Mucosa of stomach (tissue), 1 donor: ENCODE measurements around the gene ANKLE2.
"Not testable (repeated sequence)": the region's sequence is repeated elsewhere in the genome, so short reads cannot be mapped to it uniquely, and the experiment has no call there.

Source experiments
- H3K27me3 ChIP-seq: one replicate; pipeline ENCODE4 v1.7.0; 2013; ENCODE audit warnings: mild to moderate bottlenecking, low read length; ENCODE audit not compliant: control insufficient read depth, insufficient read depth
- H3K36me3 ChIP-seq: one replicate; pipeline ENCODE4 v1.7.0; 2013; ENCODE audit warnings: low read length; ENCODE audit not compliant: control insufficient read depth, insufficient read depth
- H3K4me1 ChIP-seq: one replicate; pipeline ENCODE4 v1.7.0; 2013; ENCODE audit warnings: mild to moderate bottlenecking, low read length; ENCODE audit not compliant: control insufficient read depth, insufficient read depth
- H3K4me3 ChIP-seq: one replicate; pipeline ENCODE4 v1.7.0; 2013; ENCODE audit warnings: low read length
- H3K9ac ChIP-seq: one replicate; pipeline ENCODE4 v1.7.0; 2013; ENCODE audit warnings: mild to moderate bottlenecking, low read length, moderate library complexity
- H3K9me3 ChIP-seq: one replicate; pipeline ENCODE4 v1.7.0; 2013; ENCODE audit warnings: mild to moderate bottlenecking, low read length, moderate library complexity; ENCODE audit not compliant: control insufficient read depth
- donor health status: Pancreatic carcinoma.

The ANKLE2 gene

DNA sequence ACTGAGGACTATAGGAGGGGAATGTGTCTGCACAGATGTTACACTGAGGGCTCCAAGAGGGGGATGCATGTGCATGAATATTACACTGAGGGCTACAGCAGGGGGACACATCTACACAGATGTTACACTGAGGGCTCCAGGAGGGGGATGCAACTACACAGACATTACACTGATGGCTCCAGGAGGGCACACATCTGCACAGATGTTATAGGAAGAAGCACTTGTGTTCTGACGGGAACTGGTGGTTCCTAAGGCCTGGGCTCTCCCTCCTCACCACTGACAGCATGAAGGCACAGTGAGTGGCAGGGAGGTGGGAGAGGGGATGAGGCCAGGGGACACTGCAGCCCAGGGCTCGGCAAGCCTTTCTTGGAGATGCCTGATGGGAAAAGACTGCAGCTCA, 30.3 kb upstream of the ANKLE2 start:
- H3K36me3 ChIP-seq = peaks cover 18% of the 10 kb centered on the region
- H3K9ac ChIP-seq, H3K27me3 ChIP-seq, H3K4me3 ChIP-seq, H3K9me3 ChIP-seq, H3K4me1 ChIP-seq: not testable (repeated sequence)

DNA sequence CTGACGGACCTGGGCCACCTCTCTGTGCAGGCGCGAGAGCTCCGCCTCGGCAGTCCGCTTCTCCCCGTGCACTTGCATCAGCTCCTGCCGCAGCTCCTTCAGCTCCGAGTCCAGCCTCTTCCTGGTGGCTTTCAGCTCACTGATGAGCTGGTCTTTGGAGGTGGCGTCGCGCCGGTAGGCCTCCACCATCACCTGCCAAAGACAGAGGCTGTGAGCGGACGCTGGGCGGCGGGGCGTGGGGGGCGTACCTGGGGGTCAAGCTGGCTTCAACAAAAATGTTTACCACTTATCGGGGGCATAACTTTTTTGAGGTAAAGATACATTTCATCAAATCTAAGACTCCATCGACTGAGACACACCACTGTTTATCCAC, 27.5 kb upstream of the ANKLE2 start:
- H3K9me3 ChIP-seq = no peaks in the 10 kb centered on the region

DNA sequence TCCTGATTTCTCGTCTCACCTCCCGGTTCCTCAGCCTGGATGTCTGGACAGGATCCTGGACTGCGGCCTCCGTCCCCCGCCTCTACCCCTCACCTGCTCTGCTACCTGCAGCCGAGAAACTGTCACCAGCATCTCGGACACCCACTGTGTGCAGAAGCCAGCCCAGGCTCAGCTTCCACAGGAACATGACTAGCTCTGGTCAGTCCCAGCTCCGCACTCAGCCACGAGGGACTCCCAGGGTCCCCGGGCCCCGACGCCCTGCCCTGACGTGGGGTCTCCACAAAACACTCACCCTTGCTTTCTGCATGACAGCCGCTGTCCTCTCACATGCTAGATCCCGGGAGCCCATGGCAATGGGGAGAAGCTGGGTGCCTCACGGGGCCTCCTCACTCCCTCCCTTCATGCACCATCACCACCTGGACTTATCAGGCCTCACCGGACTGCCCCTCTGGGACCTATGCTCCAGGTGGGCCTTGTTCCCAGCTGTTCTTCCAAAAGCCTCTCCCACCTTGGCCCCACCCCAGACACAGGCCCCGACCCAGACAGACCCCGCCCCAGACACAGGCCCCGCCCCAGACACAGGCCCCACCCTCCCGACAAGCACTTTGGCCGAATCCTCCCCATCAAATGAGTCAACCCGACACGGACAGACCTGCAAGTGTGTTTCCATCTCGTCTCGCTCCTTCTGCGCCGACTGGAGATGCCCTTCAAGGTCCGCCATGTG, 26.9 kb upstream of the ANKLE2 start:
- Histone ChIP-seq H3K4me1 (no peaks in the 10 kb centered on the region), H3K36me3 (peaks cover 7% of the 10 kb centered on the region), H3K9ac (no peak overlapping the region), H3K27me3 (no peaks in the 10 kb centered on the region), H3K4me3 (no peak overlapping the region), H3K9me3 (no peaks in the 10 kb centered on the region)

More for the DNA sequence above, 27.5 kb upstream of the ANKLE2 start:
- Histone ChIP-seq H3K9ac (no peak overlapping the region), H3K4me1 (no peaks in the 10 kb centered on the region), H3K36me3 (peaks cover 7% of the 10 kb centered on the region), H3K4me3 (no peak overlapping the region), H3K27me3 (no peaks in the 10 kb centered on the region)

DNA sequence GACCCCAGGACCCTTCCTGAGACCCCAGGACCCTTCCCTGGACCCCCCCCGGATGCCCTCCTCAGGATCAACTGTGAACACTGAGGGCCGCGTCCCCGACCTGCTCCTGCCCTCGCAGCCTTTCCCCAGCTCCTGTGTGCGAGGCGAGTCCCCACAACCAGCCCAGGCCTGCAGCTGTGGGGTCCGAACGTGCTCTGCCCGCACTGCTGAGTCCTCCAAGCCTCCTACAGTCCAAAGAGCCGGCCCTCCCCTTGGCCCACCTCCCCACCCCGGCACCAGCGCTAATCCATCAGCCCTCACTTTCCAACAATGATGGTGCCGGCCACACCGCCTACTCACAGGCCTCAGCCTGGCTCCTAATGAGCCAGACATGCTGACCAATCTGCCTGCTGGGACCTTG, 26.2 kb upstream of the ANKLE2 start:
- peaks cover 7% of the 10 kb centered on the region for H3K36me3 ChIP-seq

DNA sequence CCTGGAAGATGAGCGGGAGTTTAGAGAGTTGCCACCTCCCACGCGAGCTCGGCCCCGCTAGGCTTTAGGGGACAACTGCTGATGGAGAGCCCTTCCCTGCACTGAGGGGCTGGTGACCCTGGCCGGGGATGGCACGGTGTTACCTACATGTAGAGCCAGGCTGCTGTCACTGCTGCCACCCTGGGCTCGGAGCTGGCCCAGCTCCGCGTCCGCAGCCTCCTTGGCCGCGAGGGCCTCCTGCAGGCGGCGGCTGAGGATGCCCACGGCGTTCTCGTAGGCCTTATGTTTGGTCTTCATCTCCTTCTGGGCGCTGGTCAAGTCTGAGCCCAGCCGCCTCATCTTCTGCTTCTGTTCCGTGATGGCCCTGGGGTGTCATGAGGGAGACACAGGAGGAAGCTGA, 24.6 kb upstream of the ANKLE2 start:
- Histone ChIP-seq H3K27me3 (no peaks in the 10 kb centered on the region), H3K4me3 (no peak overlapping the region), H3K36me3 (peaks cover 7% of the 10 kb centered on the region), H3K4me1 (no peaks in the 10 kb centered on the region), H3K9me3 (no peaks in the 10 kb centered on the region), H3K9ac (no peak overlapping the region)

More for the DNA sequence above, 26.2 kb upstream of the ANKLE2 start:
- H3K4me3 ChIP-seq = no peak overlapping the region
- no peaks in the 10 kb centered on the region for H3K4me1 ChIP-seq
- H3K9me3 ChIP-seq = no peaks in the 10 kb centered on the region
- H3K27me3 ChIP-seq = no peaks in the 10 kb centered on the region
- H3K9ac ChIP-seq = no peak overlapping the region

DNA sequence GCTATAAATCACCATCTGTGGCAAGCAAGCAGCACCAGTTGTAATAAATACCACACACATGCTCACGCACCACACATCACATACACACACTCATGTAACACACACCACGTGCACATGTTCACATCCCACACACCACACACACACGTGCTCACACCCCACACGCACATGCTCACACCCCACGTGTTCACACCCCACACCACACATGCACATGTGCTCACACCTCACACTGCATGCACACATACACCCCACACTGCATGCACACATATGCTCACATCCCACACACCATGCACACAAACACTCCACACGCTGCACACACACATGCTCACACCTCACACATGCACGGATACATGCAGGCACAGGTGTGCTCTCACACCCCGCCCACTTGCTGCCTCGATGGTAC, 22.9 kb upstream of the ANKLE2 start:
- no peaks in the 10 kb centered on the region for H3K9me3 ChIP-seq
- H3K9ac ChIP-seq = no peak overlapping the region
- no peaks in the 10 kb centered on the region for H3K4me1 ChIP-seq
- no peaks in the 10 kb centered on the region for H3K27me3 ChIP-seq
- H3K4me3 ChIP-seq = no peak overlapping the region
- H3K36me3 ChIP-seq = peaks cover 17% of the 10 kb centered on the region

DNA sequence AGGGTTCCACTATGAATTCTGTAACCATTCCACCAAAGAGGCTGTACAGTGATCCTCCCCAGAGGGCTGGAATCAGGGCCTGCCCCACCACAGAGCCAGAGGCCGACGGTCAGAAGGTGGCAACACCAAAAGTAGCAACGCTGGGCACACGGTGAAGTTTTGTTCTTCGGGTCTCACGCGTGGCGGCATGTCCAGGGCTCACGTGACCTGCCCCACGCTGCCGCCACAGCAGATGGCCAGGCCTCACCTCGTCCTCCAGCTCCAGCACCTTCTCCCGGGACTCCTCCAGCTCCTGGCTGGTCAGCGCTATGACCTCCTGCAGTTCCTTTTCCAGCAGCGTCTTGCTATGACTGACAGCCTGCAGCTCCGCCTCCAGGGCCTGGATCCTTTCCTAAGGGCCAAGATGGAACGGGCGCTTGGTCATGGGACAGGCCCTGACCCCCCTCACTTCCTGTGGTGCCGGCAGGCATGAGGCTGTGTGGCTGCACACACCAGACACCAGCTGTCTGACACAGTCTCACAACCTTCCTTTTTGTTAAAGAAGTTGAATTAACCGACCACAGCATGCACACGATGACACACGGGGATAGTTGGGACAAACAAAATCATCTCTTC, 22.4 kb upstream of the ANKLE2 start:
- H3K27me3 ChIP-seq = no peaks in the 10 kb centered on the region
- no peak overlapping the region for H3K9ac ChIP-seq
- H3K4me3 ChIP-seq = no peak overlapping the region
- no peaks in the 10 kb centered on the region for H3K4me1 ChIP-seq
- H3K36me3 ChIP-seq = peaks cover 11% of the 10 kb centered on the region
- no peaks in the 10 kb centered on the region for H3K9me3 ChIP-seq

DNA sequence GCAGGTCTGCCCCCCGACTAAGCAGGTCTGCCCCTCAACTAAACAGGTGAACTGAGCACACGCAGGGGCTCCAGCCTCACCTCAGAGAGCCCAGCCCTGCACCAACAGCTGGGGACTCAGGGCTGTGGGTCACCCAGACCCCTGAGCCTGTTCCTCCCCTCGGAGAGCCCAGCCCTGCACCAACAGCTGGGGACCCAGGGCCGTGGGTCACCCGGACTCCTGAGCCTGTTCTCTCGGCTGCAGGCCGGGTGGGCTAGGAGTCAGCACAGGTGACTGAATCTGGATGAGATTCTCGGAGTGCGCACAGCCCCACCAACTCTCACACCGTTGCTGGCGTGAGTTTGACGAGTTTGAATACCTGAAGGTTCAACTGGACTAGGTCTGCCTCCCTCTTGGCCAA, 20.3 kb upstream of the ANKLE2 start:
- Histone ChIP-seq H3K9ac (no peak overlapping the region), H3K4me3 (no peak overlapping the region), H3K27me3 (no peaks in the 10 kb centered on the region), H3K9me3 (no peaks in the 10 kb centered on the region), H3K36me3 (peaks cover 20% of the 10 kb centered on the region), H3K4me1 (no peaks in the 10 kb centered on the region)

DNA sequence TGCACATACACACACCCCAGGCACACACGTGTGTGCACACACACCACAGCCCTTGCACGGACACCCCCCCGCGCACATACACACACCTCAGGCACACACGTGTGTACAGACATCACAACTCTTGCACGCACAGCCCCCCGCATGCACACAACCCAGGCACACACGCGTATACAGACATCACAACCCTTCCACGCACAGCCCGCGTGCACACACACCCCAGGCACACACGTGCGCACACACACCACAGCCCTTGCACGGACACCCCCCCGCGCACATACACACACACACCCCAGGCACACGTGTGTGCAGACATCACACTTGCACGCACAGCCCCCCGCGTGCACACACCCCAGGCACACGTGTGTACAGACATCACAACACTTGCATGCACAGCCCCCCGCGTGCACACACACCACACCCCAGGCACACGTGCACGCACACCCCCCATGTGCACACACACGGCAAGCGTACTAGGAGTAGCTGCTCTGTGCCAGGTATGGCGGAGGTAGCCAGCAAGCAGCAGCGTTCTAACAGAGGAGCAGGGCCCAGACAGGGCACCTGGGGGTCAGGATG, 18.2 kb upstream of the ANKLE2 start:
- Histone ChIP-seq H3K9ac (no peak overlapping the region), H3K27me3 (no peaks in the 10 kb centered on the region), H3K4me3 (no peak overlapping the region), H3K4me1 (no peaks in the 10 kb centered on the region), H3K36me3 (peaks cover 24% of the 10 kb centered on the region), H3K9me3 (no peaks in the 10 kb centered on the region)

DNA sequence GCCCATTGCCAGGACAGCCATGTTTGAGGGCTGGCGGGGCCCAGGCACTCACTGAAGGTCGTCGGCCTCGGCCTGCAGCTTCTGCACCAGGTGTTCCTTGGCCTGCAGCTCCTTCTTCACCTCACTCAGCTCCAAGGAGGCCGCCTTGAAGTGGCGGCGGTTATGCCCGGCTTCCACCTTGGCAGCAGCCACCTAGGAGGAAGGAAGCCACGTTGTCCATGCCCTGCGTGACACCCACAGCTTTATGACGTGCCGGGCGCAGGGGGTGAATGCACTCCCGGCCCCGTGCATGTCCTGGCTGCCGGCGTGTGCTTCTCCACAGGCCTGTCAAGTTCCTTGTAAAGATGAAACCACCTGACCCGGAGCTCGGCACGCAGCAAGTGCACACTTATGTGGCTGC, 16.0 kb upstream of the ANKLE2 start:
- Histone ChIP-seq H3K36me3 (peaks cover 26% of the 10 kb centered on the region), H3K9ac (no peak overlapping the region), H3K27me3 (no peaks in the 10 kb centered on the region), H3K9me3 (no peaks in the 10 kb centered on the region), H3K4me3 (no peak overlapping the region), H3K4me1 (no peaks in the 10 kb centered on the region)

DNA sequence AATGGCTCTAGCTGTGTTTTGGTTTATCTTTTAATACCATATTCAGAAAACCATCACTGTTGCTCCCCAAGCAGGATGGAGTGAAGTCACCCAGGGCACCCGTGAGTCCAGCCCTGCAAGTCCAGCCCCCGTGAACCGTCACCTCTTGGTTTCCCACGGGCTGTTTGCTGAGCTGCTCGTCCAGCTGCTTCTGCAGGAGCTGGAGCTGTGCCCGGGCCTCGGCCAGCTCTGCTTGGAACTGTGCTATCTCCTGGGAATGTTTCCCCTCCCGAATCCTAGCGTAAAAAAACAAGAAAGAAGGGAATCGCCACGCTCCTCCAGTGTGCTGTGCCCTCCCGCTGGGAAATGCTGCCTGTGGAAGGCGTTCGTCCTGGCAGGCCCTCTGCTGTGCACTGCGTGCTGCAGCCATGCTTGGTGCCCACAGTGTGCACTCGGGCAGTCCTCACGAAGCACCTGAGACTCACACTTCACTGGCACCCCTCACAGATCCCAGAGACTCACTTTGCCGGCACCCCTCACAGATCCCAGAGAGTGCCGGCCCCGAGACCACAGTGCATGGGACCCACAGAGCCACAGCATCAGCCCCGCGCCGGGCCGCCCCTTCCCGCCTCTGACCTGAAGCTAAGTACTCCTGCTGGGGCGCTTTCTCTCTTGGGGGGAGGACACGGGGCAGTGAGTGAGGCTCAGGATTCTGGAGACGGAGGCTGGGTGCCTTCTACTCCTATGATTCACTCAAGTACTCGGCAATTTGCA, 15.4 kb upstream of the ANKLE2 start:
- Histone ChIP-seq H3K9me3 (no peaks in the 10 kb centered on the region), H3K9ac (no peak overlapping the region), H3K4me1 (no peaks in the 10 kb centered on the region), H3K36me3 (peaks cover 26% of the 10 kb centered on the region), H3K4me3 (no peak overlapping the region), H3K27me3 (no peaks in the 10 kb centered on the region)

DNA sequence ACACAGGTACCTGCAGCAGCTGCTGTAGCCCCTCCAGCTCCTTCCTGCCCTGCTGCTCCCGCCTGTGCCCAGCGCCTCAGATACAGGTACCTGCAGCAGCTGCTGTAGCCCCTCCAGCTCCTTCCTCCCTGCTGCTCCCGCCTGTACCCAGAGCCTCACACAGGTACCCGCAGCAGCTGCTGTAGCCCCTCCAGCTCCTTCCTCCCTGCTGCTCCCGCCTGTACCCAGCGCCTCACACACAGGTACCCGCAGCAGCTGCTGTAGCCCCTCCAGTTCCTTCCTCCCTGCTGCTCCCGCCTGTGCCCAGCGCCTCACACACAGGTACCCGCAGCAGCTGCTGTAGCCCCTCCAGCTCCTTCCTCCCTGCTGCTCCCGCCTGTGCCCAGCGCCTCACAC, 14.6 kb upstream of the ANKLE2 start:
- not testable (repeated sequence) for H3K9me3 ChIP-seq, H3K9ac ChIP-seq, H3K4me1 ChIP-seq, H3K4me3 ChIP-seq, H3K27me3 ChIP-seq
- peaks cover 26% of the 10 kb centered on the region for H3K36me3 ChIP-seq
